Endometrial microvascular endothelial cells (primary cell): ENCODE data around the gene SART1. TPM values are rescaled to one million over a fixed set of nuclear protein-coding genes. Genes with fewer than 3 reads are reported as not detected.
"Not testable (repeated sequence)": the region's sequence is repeated elsewhere in the genome, so short reads cannot be mapped to it uniquely, and the experiment has no call there.

Experiments used
- in situ Hi-C: cut with HindIII; loops from 2 replicates; pipeline ENCODE4 v1.10.0; 2017; ENCODE audit warnings: low sequenced_read_pairs, low pct_unique_long_range_greater_than_20kb; ENCODE audit errors: inconsistent ontology term
- total RNA-seq: library from RNA; depleted of rRNA; stranded (reverse); fragments of >200 nt; gene quantifications from one replicate; pipeline ENCODE4 v1.2.3, GENCODE V29; 2015; ENCODE audit errors: inconsistent ontology term

SART1 gene
- total RNA-seq, 1 donor from 2014 or later = 34.7 TPM

DNA sequence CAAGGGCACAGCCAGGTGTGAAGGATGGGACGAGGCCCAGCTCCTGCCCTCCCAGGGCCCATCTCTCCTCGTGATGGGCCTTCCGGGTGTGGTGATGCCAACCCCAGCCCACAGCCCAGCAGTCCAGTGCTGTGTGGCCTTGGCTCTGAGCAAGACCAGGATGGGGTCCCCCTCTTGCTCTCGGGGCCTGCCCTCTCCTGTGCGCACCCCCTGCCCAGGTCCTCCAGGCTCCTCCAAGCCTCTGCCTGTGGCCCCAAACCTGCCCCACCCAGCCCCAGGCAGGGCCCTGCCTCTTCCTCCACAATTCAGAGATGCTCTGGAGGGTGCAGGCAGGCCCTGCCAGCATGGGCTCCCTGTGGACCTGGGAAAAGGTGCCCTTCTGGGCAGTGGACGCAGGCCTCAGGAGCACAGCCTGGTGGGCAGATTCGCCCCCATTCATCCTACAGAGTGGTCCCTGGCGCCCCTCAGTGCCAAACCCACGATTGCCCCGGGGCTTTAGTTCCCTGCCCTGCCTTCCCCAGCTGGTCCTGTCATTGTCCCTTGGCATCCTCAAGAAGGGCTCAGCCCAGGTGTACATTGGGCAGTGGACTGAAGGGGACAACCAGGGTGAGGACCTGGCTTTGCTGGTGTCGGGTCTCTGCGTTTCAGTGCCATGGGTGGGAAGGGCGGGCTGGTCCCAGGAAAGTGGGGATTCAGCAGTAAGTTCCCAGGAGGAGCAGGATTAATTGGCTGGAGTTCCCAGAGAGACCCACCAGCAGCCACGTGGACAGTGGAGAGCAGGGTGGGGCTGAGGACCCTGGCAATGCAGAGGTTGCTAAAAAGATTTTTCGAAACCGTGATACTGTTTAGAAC is 20.7 kb downstream of the SART1 start:
- in situ Hi-C loops = no loop called here

DNA sequence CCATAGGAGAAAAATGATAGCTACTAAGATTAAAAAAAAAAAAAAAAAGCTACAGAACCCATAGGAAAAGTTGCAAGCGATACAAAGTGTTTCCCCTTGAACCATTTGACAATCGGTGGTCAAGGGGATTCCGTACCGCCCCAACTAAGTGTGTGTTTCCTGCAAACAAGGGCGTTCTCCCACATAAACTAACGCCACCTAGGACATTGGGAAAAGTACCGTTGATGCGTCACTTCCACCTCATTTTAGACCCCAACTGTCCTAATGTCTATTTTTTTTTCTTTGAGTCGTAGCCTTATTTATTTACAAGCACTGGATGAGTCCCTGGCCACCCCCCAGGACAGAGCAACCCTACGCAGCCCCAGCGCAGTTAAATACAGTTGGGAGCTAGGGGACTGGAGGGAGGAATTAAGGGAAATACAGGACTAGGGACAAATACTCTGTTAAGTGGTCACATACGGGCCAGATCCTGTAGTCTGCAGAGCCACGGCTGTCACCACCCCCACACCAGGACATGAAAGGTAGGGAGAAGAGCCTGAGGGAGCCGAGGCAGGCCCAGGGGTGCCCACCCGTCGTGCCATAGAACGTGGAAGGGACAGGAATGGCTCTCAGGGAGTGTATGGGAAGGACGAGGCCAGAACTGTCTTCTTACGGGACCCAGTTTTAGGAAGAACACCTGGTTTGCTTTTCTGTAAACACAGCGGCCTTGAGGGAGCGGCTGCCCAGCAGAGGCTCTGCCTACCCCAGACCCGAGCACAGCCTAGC is 21.5 kb downstream of the SART1 start:
- in situ Hi-C loops = no loop called here

DNA sequence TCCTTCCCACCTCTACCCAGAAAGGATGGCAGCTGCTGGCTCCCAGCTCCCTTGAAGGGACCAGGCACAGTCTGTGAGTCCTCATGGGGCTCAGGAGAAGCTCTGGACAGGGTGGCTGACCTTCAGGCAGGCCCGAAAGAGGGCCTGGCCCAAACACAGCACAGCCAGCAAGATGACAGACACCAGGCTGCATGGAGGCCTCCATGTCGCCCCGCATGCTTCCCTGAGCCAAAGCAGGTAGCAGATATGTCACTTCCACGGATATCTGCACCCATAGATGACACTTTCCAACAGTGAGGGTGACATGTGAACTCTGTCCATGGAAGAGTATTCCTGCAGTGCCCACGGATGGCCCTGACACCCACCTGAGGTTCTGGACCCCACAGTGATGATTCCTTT is 22.1 kb downstream of the SART1 start:
- in situ Hi-C loops = no loop called here

DNA sequence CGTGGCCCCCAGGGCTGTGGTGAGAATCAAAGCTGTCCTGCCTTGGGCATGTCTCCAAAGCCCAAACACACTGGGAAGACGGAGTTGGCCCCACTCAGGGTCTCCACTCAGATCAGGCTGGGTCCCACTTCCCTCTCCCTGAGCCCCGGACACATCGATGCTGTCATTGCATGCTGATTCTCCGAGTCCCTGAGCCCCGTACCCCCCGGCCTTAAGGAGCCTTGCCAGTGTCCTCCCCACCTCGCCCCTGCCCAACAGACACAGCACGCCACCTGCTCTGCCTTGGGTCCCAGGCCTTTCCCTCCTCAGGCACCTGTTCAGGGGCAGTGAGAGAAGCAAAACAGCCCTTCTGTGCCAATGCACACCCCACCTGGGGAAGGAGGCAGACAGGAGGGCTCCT is 25.8 kb downstream of the SART1 start:
- in situ Hi-C loops = no loop called here

DNA sequence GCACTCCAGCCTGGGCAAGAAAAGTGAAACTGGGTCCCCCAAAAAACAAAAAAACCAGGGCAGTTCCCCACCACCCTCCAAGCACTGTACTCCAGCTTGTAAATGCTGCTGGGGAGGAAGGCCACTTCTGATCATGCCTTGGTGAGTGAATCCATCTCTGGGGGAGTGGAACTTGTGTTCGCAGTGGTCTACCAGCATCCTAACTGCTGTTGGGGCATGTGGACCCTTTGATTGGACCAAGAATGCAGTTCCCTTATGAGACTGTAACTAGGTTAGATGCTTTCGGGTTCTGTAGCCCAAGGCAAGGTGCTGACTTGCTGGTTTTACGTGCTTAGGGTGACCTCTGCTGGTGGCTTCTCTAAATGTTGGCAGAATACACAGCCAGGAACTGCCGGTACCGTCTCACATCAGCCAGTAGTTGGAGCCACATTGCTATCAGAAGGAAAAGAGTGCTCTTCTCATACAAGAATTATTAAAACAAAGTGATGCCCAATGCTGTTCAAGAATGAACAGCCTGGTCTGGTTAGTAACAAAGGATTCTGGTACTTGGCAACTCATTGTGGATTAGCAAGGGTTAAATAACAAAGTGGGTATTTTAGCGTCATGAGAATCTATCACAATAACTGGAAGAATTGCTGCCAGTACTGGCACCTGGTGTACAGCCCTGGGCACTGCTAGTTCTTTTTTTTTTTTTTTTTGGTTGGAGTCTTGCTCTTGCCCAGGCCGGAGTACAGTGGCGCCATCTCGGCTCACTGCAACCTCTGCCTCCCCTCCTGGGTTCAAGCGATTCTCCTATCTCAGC is 27.5 kb downstream of the SART1 start:
- in situ Hi-C loops = no loop called here

DNA sequence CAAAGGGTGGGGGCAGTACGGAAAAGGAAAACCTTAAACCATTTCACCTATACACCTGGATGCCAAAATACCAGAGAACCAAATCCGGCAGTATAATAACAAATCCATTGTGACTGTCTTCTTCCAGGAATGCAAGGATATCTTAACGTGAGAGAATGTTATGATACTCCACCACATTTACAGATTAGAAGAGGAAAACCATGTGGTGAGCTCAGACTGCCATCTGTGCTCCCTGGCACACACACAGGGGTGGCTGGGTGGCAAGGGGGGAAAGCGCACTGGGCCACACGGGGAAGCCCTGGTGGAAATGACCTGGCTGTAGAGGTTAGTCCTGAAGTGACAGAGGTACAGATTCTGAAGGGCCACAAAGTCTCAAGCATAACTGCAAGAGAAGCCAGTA is 30.5 kb downstream of the SART1 start:
- in situ Hi-C loops = no loop called here

DNA sequence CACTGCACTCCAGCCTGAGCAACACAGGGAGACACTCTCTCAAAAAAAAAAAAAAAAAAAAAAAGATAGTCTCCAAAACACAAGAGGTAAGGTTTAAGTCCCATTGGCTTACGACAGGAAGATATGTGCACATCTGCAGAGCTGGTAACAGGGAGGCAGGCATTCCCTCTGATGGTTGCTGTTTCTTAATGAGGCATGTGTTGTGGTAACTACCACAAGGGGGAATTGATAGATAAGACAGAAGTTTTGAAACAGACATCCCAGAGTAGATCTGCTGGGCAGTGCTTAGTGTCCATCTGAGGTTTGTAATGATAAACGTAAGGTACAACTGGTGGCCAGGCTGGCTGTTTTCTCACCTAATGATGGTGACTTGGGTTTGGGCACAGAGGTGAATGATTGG is 35.8 kb downstream of the SART1 start:
- in situ Hi-C loops = no loop called here

DNA sequence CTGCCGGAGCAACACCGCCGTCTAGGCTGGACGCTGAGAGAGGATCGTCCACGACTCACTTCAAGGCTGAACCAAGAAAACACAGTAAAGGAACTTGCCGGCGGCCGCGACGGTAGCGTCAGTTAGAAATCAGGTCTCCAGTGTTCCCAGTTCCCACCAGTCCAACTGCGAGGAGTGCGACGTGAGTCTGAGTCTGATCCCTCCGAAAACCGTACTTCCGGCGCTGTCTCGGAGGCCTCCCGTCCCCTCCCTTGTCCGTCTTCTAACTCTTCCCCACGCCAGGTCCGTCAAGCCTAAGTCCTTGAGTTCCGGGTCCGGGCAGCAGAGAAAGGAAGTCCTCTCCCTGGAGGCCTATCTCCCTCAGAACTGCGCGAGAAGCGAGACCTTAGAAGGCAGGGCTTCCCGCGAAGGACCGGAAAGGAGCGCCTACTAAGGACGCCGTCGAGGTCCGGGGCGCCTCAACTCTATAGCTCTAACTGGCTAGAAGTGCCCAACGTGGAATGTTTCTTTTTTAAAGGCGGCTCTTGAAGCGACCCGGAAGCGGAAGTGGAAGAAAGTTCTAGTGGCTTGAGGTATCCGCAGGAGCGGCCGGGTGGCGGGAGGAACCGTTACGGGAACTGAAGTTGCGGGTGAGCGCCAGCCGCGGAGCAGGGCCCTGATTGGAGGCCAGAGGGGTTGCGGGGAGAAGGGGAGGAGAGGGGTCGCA is 40.6 kb downstream of the SART1 start, which contains the start of the genes BANF1 and EIF1AD:
TSS of gene BANF1 (plus strand) at position 562 of the 706 bp plus-strand sequence. CDS start 748 bp downstream, outside the sequence.
TSS of gene EIF1AD (minus strand) at position 216 of the 706 bp plus-strand sequence. CDS start 1,768 bp downstream, outside the sequence.
- in situ Hi-C loops = no loop called here

DNA sequence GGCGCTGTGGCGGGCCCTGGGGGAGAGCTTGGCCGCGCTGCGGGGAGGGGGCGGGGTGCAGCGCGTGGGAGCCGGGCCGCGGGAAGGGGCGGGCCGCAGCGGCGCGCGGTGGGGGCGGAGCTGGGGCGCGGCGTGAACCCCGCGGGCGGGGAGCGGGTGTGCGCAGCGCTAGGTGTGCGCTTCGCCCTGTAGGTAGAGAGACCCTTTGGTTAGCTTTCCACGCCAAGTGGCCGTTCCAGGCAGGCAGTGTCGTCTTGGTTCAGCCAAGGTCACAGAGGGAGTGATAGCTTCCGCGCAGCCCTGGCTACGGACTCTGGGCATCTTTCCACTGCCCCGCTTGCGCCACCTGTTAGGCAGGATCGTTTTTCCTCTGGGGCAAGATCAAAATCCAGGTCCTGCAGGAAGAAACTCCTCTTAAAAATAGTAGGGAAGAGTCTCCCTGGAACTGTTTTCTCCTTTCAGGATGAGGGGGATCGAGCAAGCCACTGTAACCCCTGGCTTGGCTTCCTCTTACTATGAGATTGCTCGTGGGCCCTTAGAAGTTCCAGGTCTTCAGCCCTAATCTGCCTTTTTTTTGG is 41.2 kb downstream of the SART1 start:
- in situ Hi-C loops = no loop called here

DNA sequence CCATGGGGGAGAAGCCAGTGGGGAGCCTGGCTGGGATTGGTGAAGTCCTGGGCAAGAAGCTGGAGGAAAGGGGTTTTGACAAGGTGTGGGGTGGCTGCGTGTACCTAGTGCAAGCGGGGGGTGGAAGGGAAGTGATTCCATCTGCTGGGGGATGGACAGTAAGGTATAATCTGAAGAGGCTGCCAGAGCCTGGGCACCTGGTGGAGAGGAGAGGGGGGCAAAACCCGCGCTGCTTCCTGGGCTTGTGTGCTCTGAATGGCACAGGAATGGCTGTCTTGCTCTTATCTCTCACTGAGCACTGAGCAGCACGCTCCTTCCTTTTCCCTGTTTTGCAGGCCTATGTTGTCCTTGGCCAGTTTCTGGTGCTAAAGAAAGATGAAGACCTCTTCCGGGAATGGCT is 41.8 kb downstream of the SART1 start:
- in situ Hi-C loops = no loop called here

DNA sequence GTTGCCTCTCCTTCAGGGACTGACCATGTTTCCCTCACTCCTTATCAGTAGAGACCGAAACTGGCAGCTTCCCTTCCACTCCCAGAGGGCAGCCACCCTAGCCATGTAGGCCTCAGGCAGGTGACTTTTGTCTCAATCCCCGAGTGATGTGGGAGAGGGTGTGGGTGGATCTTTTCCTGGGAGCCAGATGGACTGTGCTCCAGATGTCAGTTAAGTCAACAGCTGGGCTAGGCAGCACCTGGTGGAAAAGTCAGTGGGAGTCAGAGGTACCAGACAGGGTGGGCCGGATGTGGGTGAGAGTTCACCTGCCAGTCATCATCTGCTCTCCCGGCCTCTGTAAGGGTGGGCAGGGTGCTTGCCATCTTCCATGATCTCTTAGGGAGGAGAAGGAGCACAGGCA is 42.7 kb downstream of the SART1 start:
- in situ Hi-C loops = no loop called here

DNA sequence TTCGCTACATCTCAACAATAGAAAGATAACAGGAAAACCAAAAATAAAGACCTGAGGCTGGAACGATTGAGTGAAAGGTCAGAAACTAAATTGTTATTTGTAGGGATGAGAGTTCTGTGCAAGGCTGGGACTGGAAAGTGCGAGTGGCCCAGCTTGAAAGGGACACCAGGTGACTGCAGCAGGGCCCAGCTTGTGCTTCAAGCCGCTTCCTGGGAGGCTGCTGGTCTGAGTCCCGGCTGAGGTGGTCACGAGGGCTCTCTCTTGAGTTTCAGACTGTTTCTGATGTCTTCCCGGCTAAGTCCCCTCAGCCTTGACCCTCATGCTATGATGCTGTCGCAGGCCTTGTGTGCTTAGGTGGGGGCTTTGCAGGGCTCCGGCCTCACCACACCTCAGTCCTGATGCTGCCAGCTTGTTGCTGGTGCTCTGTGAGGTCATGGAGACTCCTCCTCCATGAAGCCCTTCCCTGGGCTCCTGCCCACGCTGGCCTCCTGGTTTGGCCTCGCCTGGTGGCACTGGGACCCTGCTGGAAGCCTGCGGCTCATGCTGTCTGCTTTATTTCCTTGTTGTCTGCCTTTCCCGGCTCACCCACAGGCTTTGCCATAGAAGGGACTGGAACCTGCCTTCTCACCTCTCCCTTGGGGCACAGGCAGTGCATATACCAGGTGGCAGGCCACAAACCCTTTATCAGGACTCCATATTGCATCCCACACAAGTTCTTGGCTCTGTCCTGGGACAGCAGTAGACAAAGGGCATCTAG is 44.8 kb downstream of the SART1 start:
- in situ Hi-C loops = no loop called here

DNA sequence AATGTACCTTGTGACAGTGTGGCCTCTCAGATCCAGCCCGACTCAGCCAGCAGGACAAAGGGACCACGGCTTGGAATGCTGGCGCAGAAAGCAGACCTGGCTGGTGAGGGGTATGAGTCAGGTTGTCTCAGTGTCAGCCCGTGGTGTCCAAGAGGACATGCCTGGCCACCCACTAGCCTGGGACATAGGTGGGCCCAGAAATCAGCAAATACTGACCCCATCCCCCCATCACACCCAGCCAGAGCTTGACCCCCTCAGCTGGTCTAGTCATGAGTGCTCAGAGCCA is 45.3 kb downstream of the SART1 start:
- in situ Hi-C loops = no loop called here

DNA sequence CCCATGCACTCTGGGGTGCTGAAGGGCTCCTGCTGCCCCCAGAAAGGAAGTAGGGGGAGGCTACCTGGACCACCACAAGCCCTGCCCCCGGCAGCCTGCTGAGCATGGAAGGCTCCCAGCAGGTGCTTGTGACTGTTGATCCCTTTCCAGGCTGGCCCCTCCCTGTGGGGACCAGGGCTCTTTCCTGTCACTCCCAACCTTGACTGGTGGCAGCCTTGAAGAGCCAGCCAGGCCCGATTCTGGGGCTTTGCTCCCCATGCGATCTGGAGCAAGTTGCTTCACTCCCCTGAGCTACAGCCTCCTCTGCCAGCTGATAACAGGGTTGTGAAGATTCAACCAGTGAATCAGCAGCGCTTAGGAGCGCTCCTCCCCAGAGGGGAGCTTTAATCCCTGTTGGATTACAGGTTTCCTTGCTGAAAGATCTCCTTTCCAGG is 45.7 kb downstream of the SART1 start:
- in situ Hi-C loops = no loop called here

DNA sequence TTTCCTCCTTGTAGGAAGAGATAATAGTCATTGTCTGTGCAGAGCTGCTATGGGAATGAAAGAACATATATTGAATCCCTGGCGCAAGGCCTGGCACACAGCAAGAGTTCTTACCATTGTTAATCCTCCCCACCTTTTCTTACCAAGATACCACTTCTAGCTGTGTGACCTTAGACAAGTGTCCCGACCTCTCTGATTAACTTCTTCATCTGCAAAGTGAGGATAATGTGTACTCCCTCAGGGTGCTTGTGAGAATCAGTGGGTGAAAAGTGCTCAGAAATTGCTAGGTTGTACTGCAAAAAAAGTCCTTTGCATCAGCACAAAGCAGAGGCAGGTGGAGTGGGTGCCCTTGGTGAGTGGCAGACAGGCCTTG is 46.5 kb downstream of the SART1 start:
- in situ Hi-C loops = no loop called here

DNA sequence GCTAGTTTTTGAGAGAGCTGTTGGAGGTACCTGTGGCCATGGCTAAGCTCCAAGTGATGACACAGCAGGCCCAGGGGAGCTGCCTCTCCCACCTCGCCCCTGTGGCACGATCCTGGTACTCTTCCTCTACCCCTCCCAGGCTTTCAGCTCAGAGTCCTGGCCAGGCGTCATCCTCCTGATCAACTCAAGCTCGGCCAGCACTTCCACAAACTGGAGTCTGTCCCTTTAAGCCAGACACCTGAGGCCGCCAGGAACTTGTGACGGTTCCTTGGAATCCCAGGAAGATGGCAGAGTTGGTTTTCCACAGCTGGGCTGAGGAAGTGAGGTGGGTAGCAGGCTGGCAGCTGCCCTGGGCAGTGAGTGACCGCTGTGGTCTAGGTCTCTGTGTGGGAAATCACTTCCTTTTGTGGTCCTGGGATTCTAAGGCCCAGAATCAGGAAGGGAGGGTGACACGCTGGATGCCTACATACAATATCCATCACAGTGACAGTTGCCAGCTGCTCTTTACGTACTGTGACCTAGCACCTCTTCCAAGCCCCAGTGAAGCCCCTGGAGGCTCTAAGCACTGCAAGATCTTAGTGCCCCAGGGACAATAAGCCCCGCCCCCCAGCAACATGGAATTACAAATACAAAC is 47.1 kb downstream of the SART1 start:
- in situ Hi-C loops = no loop called here

DNA sequence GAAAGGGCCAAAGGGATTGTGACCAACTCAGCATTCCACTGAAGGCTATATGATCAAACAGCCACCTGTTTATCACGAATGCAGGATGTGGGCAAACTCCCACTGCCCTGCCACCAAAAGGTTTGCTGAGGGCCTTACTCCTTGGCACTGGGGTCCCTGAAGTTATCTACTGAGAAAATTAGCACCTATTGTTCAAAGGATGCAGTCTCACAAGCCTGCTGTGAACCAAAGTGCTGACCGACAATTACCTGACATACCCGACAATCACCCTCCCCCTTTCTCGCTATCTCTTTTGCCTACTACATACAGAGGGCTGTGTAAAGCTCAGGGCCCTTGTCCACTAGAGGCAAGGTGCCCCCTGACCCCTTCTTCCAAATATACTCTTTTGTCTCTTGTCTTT is 48.5 kb downstream of the SART1 start:
- in situ Hi-C loops = not testable (repeated sequence)
